ENCODE results near the gene SNX33. TPM values are rescaled to one million over a fixed set of nuclear protein-coding genes. Genes with fewer than 3 reads are reported as not detected.

SNX33 gene
- total and polyA plus RNA-seq, 2 of the 13 experiments (the other 11 are each of a cell fraction or from before 2014, with no cell fraction given) = 11.0 to 11.6 TPM

GRCh38 chr15:75694241-75695182 is 46.8 kb downstream of the SNX33 start (continued):
- TF ChIP-seq WIZ (CRISPR knock-in tag; IDR thresholded peaks at IDR 0.05) = no peak
- TF ChIP-seq CREB3 (CRISPR knock-in tag; IDR thresholded peaks at IDR 0.05) = no peak
- TF ChIP-seq GLMP (CRISPR knock-in tag; IDR thresholded peaks at IDR 0.05; ENCODE audit: borderline replicate concordance) = no peak
- TF ChIP-seq ETS1 (CRISPR knock-in tag; IDR thresholded peaks at IDR 0.05) = no peak
- TF ChIP-seq LBX2 (CRISPR knock-in tag; IDR thresholded peaks at IDR 0.05; ENCODE audit: borderline replicate concordance) = no peak
- no peak for TF ChIP-seq RXRA (CRISPR knock-in tag; IDR thresholded peaks at IDR 0.05)
- no peak for TF ChIP-seq PTBP1 (IDR thresholded peaks at IDR 0.05; ENCODE audit: low read depth, low read length, poor library complexity, severe bottlenecking)
- TF ChIP-seq SAP130 (CRISPR knock-in tag; IDR thresholded peaks at IDR 0.05; ENCODE audit: low read depth) = peak; percentile 35; the same call in 1 of the 2 replicates
- TF ChIP-seq GLI4 (CRISPR knock-in tag; IDR thresholded peaks at IDR 0.05; ENCODE audit: borderline replicate concordance) = no peak
- no peak for TF ChIP-seq ARID3A (IDR thresholded peaks at IDR 0.05; ENCODE audit: low read depth, low read length)
- no peak for TF ChIP-seq ZNF850 (CRISPR knock-in tag; conservative IDR thresholded peaks at IDR 0.05)
